Gastroesophageal sphincter (tissue), 4 donors: Measurements from ENCODE around the gene MLEC. TPM values are rescaled to one million over a fixed set of nuclear protein-coding genes. Genes with fewer than 3 reads are reported as not detected.

Experiments used
- ATAC-seq: fragments of 150-250 bp; one replicate; pipeline ENCODE4 v1.9.1; 2016; ENCODE audit warnings: mild to moderate bottlenecking, moderate library complexity
- H3K27ac ChIP-seq, 4 donors: fragments of 200-600 bp; sonication (generic) in 3 of 4; 1 replicate in 3 of 4; 2 replicates in 1 of 4; pipeline ENCODE4 v1.5.1; 2016 to 2019
- H3K27me3 ChIP-seq: fragments of 200-600 bp; sonication (generic); one replicate; pipeline ENCODE4 v1.5.1; 2019
- H3K36me3 ChIP-seq, 2 donors: fragments of 200-600 bp; sonication (generic); one replicate each; pipeline ENCODE4 v1.5.1; 2019; ENCODE audit warnings: control low read depth in 1 of 2
- H3K4me1 ChIP-seq, 3 donors: fragments of 200-600 bp; sonication (generic); 1 replicate in 2 of 3; 2 replicates in 1 of 3; pipeline ENCODE4 v1.5.1; 2016 to 2019; ENCODE audit warnings: control low read depth in 2 of 3
- H3K4me3 ChIP-seq, 2 donors: fragments of 200-600 bp; sonication (generic); one replicate each; pipeline ENCODE4 v1.5.1; 2019; ENCODE audit warnings: mild to moderate bottlenecking in 1 of 2, moderate library complexity in 1 of 2
- H3K9me3 ChIP-seq, 3 donors: fragments of 200-600 bp; sonication (generic); one replicate each; pipeline ENCODE4 v1.5.1; 2017 to 2019; ENCODE audit warnings: control low read depth in 2 of 3
- CTCF ChIP-seq, 4 experiments: fragments of 200-600 bp in 2 of 4; fragments of 450-650 bp in 2 of 4; sonication (generic) in 1 of 4; IDR thresholded peaks; one replicate each; pipeline ENCODE4 v1.5.1; 2017 to 2019; ENCODE audit warnings: antibody characterized with exemption in 4 of 4, mild to moderate bottlenecking in 2 of 4, moderate library complexity in 2 of 4
- EP300 ChIP-seq: sonication (generic); formaldehyde crosslinking; IDR thresholded peaks from one replicate; pipeline ENCODE4 v1.6.1; 2017; ENCODE audit warnings: antibody characterized with exemption, mild to moderate bottlenecking
- POLR2A ChIP-seq, 2 donors: fragments of 450-650 bp; IDR thresholded peaks; one replicate each; pipeline ENCODE4 v1.6.1; 2017; ENCODE audit warnings: antibody characterized with exemption in 2 of 2, mild to moderate bottlenecking in 2 of 2, moderate library complexity in 1 of 2
- POLR2AphosphoS5 ChIP-seq: sonication (generic); formaldehyde crosslinking; IDR thresholded peaks from one replicate; pipeline ENCODE4 v1.6.1; 2017; ENCODE audit warnings: antibody characterized with exemption
- WGBS, 2 donors: methylation state at CpG; one replicate each; pipeline ENCODE4 v1.1.5; 2018; ENCODE audit warnings: low coverage in 1 of 2; 5-methylcytosine and 5-hydroxymethylcytosine counted together
- total RNA-seq, 4 donors: library from RNA; depleted of rRNA; stranded (reverse); fragments of >200 nt; gene quantifications; one replicate each; pipeline ENCODE4 v1.1.0, GENCODE V29; 2016

Gene MLEC
- total RNA-seq, 4 donors from 2014 or later, result 41.5 to 82.3 (median 56.9) TPM

GRCh38 chr12:120684523-120684932 lies 2.4 kb upstream of the MLEC start:
- TF ChIP-seq EP300 (no peak), CTCF (IDR thresholded peaks at IDR 0.05) (no peak), POLR2AphosphoS5 (no peak), POLR2A (IDR thresholded peaks at IDR 0.05) (no peak)
- no peak overlapping the region for H3K27ac ChIP-seq
- no peak for ATAC-seq
- no peak overlapping the region for H3K4me3 ChIP-seq
- H3K4me1 ChIP-seq, result peaks cover 0 to 28% (median 15%) of the 10 kb centered on the region in 3 donors
- H3K36me3 ChIP-seq, result no peaks in the 10 kb centered on the region
- H3K27me3 ChIP-seq, result no peaks in the 10 kb centered on the region
- WGBS, 2 donors, result 62 to 77% methylated on average over 5 of the region's 8 CpGs
- H3K9me3 ChIP-seq, result no peaks in the 10 kb centered on the region

GRCh38 chr12:120685522-120685921 lies 1.4 kb upstream of the MLEC start:
- 61 to 82% methylated on average over 3 of the region's 3 CpGs for WGBS, 2 donors
- Histone ChIP-seq H3K36me3 (no peaks in the 10 kb centered on the region), H3K27me3 (no peaks in the 10 kb centered on the region), H3K4me1 (peaks cover 0 to 38% (median 16%) of the 10 kb centered on the region in 3 donors), H3K27ac (peak overlapping the region in 2 of 4 donors; percentile 94), H3K9me3 (no peaks in the 10 kb centered on the region), H3K4me3 (no peak overlapping the region)
- no peak for ATAC-seq
- TF ChIP-seq POLR2A (IDR thresholded peaks at IDR 0.05) (no peak), EP300 (no peak), CTCF (IDR thresholded peaks at IDR 0.05) (no peak)

DNA sequence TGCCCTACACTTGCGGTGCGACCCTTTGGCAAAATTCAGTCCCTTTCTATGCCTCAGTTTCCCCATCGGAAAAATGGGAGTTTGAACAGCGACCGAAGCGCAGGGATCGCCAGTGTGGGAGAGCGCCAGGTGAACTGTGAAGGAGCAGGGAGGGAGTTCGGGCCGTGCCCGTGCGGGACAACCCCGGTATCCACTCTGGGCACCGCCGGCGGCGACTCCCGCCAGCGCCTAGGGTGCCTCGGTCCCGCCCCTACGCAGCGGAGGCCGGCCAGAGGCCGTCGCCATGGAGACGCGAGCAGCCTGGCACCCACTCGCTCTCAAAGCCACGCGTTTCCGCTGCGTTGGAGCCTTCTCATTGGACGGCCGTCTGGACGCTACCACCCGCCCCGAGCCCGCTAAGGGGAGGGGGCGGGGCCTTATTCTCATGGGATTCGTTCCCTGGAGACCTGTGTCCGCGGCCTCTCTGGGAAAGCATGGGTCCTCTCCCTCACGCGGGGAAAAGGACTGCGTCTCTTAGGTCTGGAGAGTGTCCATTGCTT lies 729 bp upstream of the MLEC start:
- no peak for TF ChIP-seq POLR2AphosphoS5
- TF ChIP-seq POLR2A (IDR thresholded peaks at IDR 0.05), result no peak
- no peak for TF ChIP-seq EP300
- TF ChIP-seq CTCF (IDR thresholded peaks at IDR 0.05), result no peak
- Histone ChIP-seq H3K36me3 (no peaks in the 10 kb centered on the region), H3K4me3 (peak overlapping the region; percentile 79 to 92), H3K27me3 (no peaks in the 10 kb centered on the region), H3K27ac (peak overlapping the region in 3 of 4 donors; percentile 91 to 94 (median 94)), H3K9me3 (no peaks in the 10 kb centered on the region), H3K4me1 (peaks cover 0 to 45% (median 16%) of the 10 kb centered on the region in 3 donors)
- 0% methylated on average over 13 to 19 of the region's 46 CpGs for WGBS, 2 donors
- ATAC-seq, result peak; percentile 92

DNA sequence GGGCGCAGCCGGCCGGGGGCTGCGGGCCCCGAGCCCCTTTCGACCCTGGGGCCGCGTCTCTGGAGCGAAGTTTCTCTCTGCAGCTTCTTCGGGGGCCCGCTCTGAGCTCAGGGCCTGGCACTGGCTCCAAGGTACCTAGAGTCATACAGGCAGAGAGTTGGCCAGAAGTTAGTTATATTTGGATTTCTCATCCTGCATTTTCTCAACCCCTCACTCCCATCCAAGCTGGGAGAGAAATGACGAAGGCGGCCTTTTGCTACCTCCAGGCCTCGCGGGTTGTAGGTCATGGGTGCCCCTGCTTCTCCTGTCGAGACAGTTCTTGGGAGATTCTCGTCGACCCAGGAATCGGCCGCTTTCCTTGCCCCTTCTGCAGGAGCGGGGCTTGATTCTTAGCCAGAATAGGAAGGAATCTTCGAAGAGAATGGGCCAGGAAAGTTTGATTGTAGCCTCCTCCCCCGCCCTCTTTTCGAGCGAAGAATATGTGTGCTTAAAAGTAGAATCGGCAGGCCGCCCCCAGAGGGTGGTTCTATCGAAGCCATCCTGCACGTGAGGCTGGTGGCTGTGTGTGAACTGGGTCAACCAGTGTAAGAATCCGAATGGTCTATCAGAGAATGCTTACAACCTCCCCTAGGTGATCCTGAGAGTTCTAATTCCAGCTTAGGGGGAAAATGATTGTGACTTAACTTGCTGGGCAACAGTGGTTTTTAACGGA lies 785 bp downstream of the MLEC start:
- H3K4me3 ChIP-seq, result peak overlapping the region; percentile 79 to 92
- no peaks in the 10 kb centered on the region for H3K9me3 ChIP-seq
- TF ChIP-seq CTCF (IDR thresholded peaks at IDR 0.05) (no peak), POLR2AphosphoS5 (no peak), POLR2A (IDR thresholded peaks at IDR 0.05) (no peak), EP300 (no peak)
- H3K27me3 ChIP-seq, result no peaks in the 10 kb centered on the region
- WGBS, 2 donors, result 0% methylated on average over 12 of the region's 31 CpGs
- no peak for ATAC-seq
- peaks cover 0 to 58% (median 16%) of the 10 kb centered on the region in 3 donors for H3K4me1 ChIP-seq
- peak overlapping the region; percentile 79 to 94 (median 92) for H3K27ac ChIP-seq
- H3K36me3 ChIP-seq, result no peaks in the 10 kb centered on the region
